HG03575 (cell line): ENCODE results near the gene PCNX2.
"Not testable (repeated sequence)": the region's sequence is repeated elsewhere in the genome, so short reads cannot be mapped to it uniquely, and the experiment has no call there.

Experiments
- ATAC-seq: cut with Tn5 transposase; IDR thresholded peaks from one replicate; pipeline ENCODE4 v1.9.1; 2021; ENCODE audit not compliant: unreplicated experiment, insufficient number of reproducible peaks, low FRiP score; ENCODE audit errors: extremely low read depth

The PCNX2 gene

DNA sequence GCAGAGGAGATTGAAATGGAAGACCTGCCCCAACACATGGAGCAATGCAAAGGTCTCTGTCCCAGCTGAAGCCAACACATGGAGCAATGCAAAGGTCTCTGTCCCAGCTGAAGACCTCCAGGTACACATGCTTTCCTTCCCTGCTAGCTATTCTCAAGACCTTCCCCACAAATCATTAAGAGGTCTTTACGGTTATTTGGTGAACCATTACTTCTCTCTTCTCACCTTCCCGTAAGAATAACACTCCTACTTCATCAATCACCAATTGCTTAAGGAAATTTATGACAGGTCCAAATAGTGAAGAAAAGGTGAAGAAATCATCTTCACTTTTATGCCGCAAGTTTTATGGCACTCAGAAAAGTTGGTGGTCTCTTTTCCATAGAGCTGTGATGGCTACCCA is 206.3 kb downstream of the PCNX2 start:
- ATAC-seq: no peak

GRCh38 chr1:233088613-233089012 is 206.9 kb downstream of the PCNX2 start:
- ATAC-seq: no peak

DNA sequence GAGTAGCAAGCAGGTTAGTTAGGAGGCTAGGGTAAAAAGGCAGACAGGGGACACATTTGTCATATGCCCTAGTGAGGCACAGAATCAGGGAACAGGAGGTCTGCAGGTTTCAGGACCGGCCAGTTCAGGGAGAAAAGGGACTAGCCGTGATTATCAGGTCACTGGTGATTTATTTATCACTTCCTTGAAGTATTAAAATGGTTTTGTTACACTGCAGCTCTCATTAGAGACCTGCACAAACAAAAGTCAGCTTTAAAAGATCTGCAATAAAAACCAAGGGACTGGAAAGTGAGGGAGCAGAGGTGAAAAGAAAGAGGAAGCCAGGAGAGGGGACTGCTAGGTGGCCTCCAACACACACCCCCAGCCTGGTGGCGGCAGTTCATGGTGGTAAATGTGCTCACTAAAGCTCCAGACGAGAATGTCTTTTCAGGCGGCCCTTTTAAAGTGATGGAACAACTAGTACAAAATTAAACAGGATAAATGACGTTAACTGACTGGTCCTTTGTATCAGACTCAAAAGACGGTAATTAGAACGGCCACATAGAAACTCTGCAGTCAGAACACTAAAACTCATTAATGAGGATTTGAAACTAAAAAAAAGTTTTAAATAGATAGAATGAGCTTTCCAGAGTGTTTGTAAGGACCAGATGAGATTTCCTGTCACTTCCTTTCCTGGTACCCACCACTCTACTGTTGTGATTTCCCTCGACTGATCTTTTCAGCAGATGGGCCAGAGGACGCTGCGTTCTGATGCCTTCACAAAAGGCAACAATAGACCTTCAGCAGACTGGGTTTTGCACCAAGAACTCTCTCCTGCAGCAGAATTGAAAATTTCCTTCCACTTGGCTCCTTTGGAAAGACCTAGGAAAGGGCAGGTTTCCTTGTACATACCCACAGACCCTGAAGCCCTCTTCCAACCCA is 208.3 kb downstream of the PCNX2 start:
- ATAC-seq: no peak

- ATAC-seq: no peak
These were observed 210.0 kb downstream of the PCNX2 start for GRCh38 chr1:233085566-233085965.

DNA sequence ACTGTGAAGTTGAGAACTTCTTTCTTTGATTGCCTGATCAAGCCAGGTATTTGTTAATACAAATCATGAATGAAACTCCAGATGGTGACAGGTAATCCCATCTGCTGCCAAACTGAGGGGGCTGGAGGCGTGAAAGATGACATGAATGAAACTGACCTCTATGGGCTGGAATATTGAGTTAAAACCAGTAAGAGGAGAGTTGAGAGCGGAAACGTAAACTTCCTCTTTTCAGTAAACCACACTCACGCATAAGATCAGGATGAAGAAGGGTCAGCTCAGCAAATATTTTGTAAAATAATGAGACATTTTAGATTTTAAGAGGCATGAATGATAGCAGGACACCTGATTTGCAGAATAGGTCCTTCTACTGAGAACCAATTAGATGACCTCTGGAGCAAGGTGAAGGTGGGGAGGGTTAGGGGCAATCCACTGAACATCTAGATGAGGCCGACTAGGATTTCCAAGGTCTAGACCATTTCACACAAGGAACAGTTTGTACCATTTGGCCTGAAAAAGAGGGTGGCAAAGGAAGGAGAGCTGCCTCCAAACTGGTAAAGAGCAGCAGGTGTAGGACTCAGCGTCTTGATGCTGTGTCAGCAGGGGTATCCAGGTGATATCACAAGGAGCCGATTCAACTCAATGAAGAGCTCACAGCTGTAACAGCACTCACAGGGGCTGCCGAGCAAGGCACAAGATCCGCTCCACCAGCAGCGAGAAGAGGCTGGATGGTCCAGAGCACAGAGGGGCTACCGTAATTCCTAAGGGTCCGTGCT is 212.6 kb downstream of the PCNX2 start:
- no peak for ATAC-seq

DNA sequence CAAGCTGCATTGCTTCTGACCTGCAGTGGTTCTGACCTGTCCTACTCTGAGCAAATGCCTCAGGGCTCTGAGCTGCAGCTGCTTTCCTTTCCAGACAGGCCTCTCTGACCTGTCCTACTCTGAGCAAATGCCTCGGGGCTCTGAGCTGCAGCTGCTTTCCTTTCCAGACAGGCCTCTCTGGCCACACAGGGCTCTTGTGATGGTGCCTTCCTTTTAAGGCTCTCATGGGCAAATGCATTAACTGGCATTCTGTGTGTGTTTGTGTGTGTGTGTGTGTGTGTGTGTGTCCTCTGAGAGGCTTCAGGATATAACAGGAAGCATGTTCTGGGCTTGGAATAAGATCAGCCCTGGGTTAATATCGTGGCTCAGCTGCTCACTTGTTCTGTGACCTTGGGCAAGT is 213.8 kb downstream of the PCNX2 start:
- no peak for ATAC-seq

- not testable (repeated sequence) for ATAC-seq
These were observed 214.7 kb downstream of the PCNX2 start for GRCh38 chr1:233080827-233081226.

GRCh38 chr1:233080286-233080685 is 215.2 kb downstream of the PCNX2 start:
- ATAC-seq: no peak

- no peak for ATAC-seq
These were observed 216.0 kb downstream of the PCNX2 start for GRCh38 chr1:233079574-233079973.

DNA sequence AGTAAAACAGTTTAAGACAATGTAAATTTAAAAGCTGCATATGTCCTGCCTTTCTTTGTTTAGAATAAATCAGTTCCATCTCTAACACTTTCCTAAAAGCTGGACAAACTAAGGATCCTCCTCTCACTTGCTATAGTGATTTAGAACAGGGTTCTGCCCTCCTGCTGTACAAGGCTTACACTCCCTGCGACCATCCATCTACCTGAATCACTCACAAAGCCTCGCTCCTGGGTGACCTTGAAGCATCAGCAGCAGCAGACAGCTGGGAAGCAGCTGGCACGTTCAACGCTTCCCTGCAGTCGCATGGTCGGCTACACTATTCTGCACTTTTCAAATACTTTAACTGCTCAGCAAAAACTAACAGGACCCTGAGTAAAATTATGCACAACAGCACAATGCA is 217.1 kb downstream of the PCNX2 start:
- no peak for ATAC-seq

DNA sequence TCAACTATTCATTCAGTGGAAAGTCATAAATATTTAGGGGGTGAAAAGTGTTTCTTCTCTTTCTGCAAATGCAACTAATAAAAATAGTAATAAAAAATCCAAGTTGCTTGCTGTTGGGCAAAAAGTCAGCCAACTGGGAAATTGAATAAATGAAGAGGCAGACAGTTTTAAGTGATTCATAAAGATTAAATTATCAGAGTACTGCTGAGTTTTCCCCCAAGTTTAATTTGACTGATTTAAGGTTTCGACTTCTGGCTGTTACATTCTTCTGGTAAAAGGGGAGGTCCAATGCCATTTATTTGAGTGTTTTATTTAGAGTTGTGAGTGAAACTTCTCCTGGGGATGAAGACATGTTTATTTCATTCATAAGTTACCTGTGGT is 219.6 kb downstream of the PCNX2 start:
- ATAC-seq: no peak

DNA sequence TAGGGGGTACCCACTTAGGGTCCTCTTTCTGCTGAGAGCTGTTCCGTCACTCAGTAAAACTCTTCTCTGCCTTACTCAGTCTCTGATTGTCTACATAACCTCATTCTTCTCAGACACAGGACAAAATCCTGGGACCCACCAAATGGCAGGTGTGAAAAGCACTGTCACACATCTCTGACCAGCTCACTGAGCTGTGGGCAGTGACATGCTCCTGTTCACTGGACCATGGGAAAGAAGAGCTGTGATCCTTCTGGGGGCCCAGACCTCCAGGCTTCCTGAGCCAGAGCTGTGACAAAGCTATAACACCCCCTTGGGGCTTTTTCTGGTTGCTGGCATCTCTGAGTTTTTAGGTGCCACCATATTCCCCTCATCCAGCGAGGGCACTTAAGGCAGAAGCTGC is 229.4 kb downstream of the PCNX2 start:
- no peak for ATAC-seq

GRCh38 chr1:233065685-233066084 is 229.8 kb downstream of the PCNX2 start:
- no peak for ATAC-seq

DNA sequence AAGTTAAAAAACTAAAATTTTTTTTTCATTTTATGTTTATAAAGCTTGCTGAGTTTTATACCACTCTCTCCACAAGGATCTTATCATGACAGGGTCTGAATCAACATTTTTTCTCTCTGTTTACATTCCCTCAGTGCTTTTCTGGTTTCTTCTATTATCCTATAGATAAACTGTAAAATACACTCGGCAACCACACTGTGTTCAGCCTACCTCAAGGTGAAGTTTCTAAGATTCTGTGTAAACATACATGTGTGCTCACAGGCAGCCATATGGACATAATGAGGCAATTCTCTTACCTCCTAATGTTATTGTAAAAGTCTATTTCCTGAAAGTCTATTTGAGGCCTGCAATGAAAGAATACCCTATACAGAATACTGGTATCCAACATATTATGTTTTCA is 230.5 kb downstream of the PCNX2 start:
- ATAC-seq: no peak

GRCh38 chr1:233063462-233063861 is 232.1 kb downstream of the PCNX2 start:
- ATAC-seq: no peak

DNA sequence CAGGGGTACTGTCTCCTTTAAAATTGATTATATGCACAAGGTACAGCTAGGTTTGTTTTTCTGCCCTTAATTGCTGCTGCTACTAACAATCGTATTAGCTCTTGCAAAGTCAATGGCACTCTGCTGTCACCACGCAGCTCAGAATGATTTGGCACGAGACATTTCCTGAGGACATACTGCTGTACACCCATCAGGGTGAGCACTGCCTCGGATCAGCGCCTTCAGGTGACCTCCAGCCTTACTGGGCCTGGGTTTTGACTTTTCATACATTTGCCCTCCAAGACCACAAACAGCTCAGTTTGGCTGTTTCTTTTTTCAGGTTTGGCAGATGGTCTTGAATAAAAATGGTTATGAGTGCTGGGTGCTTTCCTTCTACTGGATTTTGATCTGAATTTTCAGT is 234.3 kb downstream of the PCNX2 start:
- no peak for ATAC-seq

DNA sequence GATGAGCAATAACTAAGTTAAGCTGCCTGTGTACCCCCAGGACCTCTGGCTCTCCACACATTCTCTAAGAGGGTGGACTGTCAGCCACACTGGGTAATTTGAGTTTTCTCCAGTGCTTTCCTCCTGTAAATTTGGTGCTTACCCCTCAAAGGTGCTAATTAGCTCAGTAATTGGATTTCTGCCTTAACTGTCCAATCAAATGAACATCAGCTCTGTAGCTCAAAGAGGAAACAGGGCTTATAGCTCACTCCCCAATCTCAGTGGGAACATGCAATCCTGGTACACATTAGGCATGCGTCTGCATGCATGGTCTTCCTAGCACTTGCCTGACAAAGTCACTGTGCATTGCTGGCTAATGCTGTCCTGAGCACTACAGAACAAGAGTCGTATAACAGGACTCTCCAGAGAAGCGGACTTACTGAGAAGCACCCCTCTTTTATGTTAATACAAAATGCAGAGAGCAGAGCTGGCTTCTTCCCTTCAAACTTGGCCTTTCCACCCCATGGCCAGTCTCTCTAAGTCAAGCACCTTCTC is 235.0 kb downstream of the PCNX2 start:
- no peak for ATAC-seq

- ATAC-seq: no peak
These were observed 237.7 kb downstream of the PCNX2 start for GRCh38 chr1:233057836-233058235.

GRCh38 chr1:233055879-233056641 is 239.5 kb downstream of the PCNX2 start:
- no peak for ATAC-seq
